ENCODE results near the gene SORBS2.

DNA sequence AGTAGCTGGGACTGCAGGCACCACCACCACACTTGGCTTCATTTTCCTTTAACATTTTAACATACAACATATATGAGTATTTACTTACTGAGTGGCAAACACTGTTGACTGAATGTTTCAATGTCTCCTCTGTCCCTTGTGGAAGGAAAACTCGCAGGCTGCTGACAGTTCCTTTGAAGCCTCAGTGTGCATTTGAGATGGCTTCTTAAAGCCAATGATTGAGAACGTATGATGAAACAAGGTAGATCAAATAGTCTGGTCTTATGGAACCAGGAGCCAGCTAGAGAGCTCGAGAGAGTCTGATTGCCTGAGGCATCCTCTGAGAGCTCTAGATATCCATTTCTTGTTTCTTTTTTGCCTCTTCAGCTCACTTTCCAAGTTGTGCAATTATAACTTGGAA, 233.7 kb downstream of the SORBS2 start:
- TF ChIP-seq POLR2A (IDR thresholded peaks at IDR 0.05) = no peak
- TF ChIP-seq, protein P1, sequence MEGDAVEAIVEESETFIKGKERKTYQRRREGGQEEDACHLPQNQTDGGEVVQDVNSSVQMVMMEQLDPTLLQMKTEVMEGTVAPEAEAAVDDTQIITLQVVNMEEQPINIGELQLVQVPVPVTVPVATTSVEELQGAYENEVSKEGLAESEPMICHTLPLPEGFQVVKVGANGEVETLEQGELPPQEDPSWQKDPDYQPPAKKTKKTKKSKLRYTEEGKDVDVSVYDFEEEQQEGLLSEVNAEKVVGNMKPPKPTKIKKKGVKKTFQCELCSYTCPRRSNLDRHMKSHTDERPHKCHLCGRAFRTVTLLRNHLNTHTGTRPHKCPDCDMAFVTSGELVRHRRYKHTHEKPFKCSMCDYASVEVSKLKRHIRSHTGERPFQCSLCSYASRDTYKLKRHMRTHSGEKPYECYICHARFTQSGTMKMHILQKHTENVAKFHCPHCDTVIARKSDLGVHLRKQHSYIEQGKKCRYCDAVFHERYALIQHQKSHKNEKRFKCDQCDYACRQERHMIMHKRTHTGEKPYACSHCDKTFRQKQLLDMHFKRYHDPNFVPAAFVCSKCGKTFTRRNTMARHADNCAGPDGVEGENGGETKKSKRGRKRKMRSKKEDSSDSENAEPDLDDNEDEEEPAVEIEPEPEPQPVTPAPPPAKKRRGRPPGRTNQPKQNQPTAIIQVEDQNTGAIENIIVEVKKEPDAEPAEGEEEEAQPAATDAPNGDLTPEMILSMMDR (IDR thresholded peaks at IDR 0.05) = no peak
